Measurements from ENCODE around the gene NAGS.
"Not testable (repeated sequence)": the region's sequence is repeated elsewhere in the genome, so short reads cannot be mapped to it uniquely, and the experiment has no call there.

NAGS gene

DNA sequence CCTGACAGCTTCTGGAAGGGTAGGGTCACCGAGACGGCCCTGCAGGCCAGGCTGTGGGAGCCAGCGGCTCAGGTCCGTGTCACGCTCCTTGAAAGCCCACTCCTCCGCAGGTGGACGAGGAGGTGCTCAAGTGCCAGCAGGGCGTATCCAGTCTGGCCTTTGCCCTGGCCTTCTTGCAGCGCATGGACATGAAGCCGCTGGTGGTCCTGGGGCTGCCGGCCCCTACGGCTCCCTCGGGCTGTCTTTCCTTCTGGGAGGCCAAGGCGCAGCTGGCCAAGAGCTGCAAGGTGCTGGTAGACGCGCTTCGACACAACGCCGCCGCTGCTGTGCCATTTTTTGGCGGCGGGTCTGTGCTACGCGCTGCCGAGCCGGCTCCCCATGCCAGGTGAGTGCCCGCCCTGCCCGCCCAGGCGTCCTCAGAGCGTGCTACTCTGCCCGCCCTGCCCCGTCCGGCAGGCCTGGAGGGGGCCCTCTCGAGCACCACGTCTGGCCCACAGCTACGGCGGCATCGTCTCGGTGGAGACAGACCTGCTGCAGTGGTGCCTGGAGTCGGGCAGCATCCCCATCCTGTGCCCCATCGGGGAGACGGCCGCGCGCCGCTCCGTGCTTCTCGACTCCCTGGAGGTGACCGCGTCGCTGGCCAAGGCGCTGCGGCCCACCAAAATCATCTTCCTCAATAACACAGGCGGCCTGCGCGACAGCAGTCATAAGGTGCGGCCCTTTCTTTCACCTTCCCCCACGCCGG is 1.3 kb downstream of the NAGS start:
- DNase-seq (ENCODE audit: low read depth, low spot score), result no peak
- H3K27ac ChIP-seq, result peak overlapping the region; percentile 86

DNA sequence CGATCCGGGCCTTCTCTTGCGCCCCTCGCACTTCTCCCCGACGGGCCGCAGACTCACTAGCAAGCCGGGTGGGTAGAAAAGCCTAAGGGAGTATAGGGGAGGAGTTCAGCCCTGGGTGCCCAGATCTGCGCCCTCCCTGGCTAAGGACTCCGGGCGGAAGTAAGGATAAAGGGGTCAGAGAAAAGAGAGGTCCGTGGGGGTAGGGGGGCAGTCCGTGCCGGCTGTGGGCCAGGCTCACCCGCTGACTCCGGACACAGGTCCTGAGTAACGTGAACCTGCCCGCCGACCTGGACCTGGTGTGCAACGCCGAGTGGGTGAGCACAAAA is 1.8 kb downstream of the NAGS start:
- DNase-seq (ENCODE audit: low read depth, low spot score), result no peak

DNA sequence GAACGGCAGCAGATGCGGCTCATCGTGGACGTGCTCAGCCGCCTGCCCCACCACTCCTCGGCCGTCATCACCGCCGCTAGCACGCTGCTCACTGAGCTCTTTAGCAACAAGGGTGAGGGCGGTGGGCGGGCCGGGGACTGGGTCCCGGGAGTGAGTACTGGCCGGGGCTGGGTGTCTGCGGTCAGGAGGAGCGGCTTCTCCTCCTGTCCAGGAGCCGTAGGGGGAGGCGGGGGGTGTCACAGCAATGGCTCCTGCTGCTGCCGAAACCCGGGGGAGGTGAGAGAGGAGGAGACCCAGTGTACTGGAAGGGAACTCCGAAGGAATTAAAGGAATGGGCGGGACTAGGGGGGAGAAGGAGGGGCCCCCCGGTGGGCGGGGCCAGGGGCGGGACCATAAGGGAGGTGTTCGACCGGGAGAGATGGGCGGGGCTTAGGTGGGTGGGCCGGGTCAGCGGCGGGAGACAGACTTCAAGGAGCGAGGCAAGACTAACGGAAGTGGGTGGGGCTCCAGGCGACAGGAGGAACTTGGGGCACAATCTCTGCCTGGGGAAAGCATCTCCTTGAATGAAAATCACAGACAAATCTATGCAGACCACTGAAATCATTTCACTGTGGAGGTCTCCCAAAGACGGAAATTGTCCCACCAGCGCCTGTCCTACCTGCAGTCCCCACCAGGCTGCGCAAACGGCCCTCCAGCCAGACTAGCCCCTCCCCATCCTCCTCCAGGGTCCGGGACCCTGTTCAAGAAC is 2.4 kb downstream of the NAGS start:
- H3K27ac ChIP-seq, result peak overlapping the region; percentile 86
- DNase-seq (ENCODE audit: low read depth, low spot score), result peak; percentile 79

More for the DNA sequence above, 1.8 kb downstream of the NAGS start:
- H3K27ac ChIP-seq, result peak overlapping the region; percentile 86

DNA sequence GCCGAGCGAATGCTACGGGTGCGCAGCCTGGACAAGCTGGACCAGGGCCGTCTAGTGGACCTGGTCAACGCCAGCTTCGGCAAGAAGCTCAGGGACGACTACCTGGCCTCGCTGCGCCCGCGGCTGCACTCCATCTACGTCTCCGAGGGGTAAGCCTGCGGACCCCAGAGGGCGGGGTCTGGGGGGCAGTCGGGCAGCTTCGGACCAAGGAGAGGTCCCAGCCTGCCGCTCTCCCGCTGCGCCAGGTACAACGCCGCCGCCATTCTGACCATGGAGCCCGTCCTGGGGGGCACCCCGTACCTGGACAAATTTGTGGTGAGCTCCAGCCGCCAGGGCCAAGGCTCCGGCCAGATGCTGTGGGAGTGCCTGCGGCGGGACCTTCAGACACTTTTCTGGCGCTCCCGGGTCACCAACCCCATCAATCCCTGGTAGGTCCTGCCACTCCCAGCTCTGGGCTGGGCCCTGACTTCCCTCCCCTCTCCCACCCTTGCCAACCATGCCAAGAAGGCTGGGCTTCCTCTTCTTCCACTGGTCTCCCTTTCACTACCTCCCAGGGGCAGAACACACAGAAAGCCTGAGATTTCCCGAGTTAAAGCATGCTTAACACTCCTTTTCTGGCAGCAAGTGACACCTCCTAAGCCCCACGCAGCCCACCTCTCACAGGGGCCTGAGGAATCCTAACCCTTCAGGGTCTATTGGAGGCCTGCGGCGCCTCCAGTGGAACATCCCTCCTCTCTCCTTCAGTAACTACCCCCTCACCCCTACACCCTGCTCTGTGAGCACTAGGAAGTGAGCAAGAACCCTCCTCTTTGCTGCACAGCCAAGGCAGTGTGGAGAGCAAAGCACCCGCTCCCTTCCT is 3.2 kb downstream of the NAGS start:
- no peak for DNase-seq (ENCODE audit: low read depth, low spot score)
- peak overlapping the region; percentile 86 for H3K27ac ChIP-seq

DNA sequence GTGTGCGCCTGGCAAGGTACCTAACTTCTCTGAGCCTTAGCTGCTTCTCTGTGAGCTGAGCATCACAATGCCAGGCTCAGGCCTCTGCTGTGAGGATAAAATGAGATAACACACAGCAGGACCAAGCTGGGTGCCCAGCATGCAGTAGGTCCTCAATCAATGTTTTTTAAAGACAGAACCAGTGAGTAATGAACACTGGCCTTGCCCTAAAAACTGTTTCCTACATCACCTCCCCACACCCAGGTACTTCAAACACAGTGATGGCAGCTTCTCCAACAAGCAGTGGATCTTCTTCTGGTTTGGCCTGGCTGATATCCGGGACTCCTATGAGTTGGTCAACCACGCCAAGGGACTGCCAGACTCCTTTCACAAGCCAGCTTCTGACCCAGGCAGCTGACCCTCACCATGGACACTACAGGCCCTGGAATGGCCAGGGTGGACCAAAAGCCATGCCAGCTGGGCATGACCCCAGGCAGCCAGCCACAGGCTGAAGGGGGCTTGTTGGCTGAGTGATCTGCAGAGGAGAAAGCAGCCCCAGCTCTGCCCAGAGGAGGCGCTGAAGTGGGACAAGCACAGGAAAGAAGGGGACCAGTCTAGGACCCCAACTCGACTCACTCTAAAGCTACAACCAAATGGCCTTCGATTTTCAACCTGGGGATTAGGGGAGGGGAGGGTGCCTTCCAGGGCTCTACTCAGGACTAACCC is 3.9 kb downstream of the NAGS start:
- H3K27ac ChIP-seq, result no peak overlapping the region
- DNase-seq (ENCODE audit: low read depth, low spot score), result no peak

DNA sequence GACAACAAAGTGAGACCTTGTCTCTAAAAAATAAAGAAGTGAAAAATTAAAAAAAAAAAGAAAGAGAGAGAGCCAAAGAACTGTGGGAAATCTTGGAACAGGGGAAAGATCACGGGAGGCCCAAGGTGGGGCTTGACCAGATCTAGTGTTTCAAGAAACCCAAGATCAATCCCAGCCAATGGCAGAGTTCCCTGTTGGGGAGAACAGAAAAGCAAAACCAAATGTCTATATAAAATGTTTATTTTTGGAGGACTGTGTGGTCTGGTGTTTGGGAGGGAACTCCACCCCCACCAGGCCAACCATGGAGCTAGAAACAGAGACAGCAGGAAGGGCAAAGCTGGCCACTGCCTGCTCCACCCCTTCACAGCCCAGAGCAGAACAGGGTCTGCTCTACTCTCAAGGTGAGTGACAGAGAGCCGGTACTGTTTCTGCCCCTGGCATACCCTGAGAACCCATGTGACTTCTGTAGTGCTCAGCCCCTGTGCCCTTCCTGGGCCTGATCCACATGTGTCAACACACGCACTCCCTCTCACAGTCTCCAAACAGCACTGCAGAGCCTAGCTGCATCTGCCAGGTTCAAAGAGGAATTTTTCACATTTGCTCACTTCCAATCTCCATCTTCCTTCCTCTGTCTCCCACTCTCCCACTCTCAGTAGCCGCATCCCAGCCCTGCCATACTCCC is 6.7 kb downstream of the NAGS start:
- H3K27ac ChIP-seq, result no peak overlapping the region
- no peak for DNase-seq (ENCODE audit: low read depth, low spot score)

DNA sequence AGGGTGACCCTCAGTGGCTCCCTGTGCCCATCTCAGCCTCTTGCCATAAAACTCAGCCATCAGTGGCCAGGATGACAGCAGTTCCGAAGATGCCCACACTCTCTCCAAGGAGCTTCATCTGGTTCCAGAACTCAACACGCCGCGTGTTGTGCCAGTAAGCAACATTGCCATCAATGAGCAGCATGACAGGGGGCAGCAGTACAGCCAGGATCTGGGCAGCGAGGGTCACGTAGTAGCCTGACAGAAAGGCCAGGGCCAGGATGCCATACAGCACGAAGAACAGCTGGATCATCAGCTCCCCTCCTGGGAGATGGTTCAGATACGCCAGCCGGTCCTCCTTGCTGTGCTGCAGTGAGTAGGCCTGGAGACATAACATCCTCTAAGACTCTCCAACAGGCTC is 7.5 kb downstream of the NAGS start:
- H3K27ac ChIP-seq, result no peak overlapping the region
- no peak for DNase-seq (ENCODE audit: low read depth, low spot score)

DNA sequence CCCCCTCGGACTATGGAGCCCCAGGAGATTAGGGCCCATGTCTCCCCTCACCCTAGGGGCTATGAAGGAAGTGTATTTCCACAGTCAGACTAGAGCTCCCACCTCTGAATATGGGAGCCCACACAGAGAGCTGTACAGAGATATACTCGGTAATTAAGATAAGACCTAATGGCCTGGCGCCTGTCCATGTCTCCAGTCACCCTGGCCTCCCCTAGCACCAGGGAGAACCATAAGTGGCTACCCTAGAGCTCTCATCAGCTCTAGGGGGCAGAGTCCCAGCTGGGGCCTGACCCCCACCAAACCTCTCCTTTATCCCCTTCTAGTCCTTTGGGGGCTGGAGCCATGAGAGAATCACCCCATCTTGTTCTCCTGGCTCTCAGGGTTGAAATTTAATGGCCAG is 8.0 kb downstream of the NAGS start:
- H3K27ac ChIP-seq, result no peak overlapping the region
- DNase-seq (ENCODE audit: low read depth, low spot score), result no peak

DNA sequence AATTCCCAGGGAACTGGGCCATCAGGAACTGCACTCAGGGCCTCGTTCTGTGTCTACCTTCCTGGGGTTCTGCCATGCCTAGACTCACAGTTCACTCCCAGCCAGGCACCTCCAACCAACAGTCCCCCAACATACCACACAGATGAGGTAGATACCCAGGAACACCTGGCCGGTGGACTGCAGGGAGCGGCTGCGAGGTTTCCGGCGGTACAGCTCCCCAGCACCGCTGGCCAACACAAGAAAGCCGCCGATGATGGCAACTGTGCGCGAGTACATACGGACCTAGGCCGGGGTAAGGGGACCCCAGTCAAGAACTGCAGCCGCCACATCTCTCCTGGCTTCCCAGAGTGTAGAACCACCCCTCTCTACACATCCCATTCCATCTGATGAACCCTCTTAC is 8.5 kb downstream of the NAGS start:
- H3K27ac ChIP-seq, result no peak overlapping the region
- no peak for DNase-seq (ENCODE audit: low read depth, low spot score)

DNA sequence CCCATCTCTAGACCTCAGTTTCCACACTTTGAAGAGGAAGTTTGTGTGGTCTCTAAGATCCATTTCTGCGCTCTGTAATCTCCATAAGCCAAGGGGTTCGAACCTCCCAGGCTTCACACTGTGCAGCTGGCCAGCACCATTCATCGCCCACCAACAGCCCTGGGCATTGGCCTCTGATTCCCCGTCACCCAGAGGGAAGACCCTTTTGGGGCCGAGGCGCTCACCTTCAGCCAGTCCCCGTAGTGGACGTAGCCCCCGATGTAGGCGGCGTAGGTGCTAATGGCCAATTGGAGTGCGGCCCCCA is 9.7 kb downstream of the NAGS start:
- peak overlapping the region; percentile 54 for H3K27ac ChIP-seq
- no peak for DNase-seq (ENCODE audit: low read depth, low spot score)

DNA sequence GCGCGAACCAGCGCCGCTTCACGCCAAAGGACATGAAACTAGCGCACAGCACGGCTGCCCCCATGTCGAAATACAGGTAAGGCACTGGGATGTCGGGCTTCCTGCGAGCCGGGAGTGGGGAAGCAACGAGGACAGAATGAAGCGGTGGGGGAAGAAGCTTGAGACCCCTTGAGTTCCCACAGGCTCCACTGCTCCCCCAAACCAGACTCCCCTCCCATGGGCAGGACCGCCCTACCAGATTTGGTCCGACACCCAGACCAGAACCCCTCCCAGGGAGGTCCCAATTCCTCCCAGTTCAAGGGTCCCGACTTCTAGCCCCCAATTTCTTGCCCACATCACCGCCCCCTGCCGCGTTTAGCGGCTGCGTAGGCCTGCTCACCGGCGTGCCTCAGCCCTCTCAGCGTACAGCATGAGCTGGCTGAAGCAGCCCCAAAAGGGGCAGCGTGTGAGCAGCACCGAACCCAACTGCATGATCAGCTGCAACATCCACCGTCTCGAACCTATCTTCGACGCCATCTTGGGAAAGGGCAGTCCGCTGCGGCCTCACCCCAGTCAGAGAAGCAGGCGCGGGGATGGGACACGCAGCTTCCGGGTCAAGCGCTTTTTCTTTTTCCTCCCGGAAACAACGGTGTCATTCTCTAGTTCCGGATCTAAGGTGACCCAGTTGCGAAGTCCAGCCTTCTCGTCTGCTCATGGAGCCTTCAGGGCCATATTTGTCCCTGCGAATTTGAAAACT is 10.2 kb downstream of the NAGS start, which contains the start of gene TMEM101:
Gene TMEM101, minus strand, starts transcription at position 527 of the 736 bp plus-strand sequence. Its CDS starts 11 bp downstream, at position 516.
- H3K27ac ChIP-seq, result peak within 1 kb of the TSS; percentile 54
- peak; percentile 71 for DNase-seq (ENCODE audit: low read depth, low spot score)

DNA sequence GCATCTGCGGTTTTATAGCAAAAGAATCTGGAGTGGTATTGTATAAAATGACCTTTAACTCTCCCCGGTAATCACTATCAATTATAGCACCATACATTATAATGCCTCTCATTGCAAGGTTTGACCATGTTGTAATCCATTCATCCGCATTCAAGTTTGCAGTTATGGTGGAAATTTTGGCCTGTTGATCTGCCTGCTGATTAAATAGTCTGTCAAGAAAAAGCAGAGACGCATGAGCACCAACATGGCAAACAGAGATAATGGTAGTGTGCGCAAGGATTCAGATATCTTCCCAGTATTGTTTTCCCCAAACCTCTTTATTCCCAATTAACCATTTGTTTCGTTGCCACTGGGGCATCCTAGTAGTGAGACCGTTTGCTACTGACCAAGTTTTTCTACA is 16.8 kb downstream of the NAGS start:
- not testable (repeated sequence) for H3K27ac ChIP-seq; DNase-seq (ENCODE audit: low read depth, low spot score)

DNA sequence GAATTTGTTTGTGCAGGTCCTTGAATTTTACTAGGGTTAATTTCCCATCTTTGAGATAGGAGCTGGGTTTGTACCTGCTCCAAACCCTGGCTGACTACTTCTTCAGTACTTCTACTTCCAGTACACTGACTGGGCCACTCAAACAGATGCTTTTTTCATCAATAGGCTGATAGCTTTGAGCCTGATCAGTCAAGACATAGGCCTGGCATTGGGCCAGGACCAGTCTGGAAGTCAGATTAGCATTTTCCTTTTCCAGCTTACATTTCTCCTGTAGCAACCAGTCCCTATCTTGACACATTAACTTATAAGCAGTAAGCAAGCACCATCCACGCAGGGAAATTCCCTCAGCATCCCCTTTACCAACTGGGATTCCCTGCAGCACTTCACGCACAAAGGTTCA is 17.8 kb downstream of the NAGS start:
- H3K27ac ChIP-seq, result no peak overlapping the region
- no peak for DNase-seq (ENCODE audit: low read depth, low spot score)

DNA sequence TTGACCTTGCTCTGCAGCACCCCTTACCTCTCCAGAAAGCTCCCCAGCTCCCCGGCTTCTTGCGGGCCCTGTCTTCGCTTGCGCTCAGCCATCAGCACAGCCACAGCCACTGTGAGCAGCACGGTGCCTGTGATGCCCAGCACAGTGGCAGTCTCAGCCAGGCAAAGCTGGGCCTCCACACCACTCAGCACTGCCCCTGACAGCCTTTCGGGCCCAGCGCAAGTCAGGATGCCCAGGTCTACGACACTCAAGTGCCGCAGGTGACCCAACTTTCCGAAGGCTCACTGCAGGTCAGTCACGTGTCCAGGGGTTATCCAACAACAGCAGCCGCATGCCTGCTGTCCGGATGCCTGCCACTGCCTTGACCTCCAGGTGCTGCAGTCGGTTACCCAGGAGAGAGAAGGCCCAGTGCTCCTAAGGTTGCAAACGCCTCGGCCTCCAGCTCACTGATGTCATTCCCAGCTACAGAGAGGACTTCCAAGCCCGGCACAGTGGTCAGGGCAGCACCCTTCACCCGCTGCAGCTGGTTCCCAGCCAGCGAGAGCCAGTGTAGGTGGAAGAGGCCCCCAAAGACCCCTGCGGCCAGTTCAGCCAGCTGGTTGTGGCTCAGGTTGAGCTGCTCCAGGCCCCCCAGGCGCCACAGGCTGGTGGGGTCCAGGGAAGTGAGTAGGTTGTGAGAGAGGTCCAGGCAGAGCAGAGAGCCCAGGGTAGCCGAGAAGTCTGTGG is 19.3 kb downstream of the NAGS start:
- DNase-seq (ENCODE audit: low read depth, low spot score), result no peak
- no peak overlapping the region for H3K27ac ChIP-seq

DNA sequence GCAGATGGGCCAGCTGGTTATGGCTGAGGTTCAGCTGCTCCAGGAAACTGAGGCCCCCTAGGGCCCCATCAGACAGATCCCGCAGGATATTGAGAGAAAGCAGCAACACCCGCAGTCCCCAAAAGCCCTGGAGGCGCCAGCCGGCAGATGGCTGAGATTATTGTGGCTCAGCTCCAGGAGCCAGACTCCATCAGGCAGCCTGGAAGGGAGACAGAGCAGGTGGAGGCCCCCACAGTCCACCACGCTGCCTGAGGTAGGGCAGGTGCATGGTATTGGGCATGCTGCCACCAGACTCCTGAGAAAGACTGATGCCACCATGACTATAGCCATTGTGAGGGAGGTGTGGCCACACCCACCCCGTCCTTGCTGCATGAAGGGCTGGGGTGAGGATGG is 19.8 kb downstream of the NAGS start:
- DNase-seq (ENCODE audit: low read depth, low spot score), result no peak
- H3K27ac ChIP-seq, result no peak overlapping the region

DNA sequence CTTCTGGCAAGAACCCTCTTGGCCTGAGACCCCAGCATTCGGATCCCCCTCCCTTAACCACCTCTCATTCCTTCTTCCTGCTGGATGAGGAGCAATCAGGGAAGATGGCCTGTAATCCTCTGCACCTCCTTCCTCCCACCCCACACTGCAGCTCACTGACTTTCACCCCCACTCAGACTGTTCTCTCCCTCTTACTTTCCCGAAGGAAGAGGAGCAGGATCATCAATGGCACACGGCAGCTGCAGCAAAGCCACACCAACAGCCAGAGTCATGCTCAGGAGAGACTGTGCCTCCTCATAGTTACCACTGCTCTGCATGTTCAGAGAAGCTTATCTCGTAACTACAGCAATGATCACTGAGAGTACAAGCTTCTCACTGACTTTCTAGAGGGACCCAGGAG is 20.4 kb downstream of the NAGS start:
- no peak for DNase-seq (ENCODE audit: low read depth, low spot score)

DNA sequence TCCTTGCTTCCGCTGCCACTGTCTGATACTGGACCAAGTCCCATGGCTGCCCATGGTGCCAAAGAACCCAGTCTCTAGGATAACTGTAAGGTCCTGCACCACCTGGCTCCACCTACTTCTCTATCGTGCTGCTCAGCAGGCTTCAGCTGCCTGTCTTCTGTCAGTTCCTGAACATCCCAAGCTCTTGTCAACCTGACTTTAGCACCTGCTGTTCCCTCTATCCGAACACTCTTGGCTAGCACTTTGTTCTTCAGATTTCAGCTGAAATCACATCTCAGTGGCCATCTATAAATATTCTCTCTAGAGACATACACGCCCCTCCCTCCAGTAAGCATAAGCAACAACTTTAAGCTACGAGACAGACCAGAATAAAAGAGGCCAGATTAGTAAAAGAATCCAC is 25.3 kb downstream of the NAGS start:
- DNase-seq (ENCODE audit: low read depth, low spot score), result no peak
- H3K27ac ChIP-seq, result no peak overlapping the region

More for the DNA sequence above, 20.4 kb downstream of the NAGS start:
- H3K27ac ChIP-seq, result no peak overlapping the region

DNA sequence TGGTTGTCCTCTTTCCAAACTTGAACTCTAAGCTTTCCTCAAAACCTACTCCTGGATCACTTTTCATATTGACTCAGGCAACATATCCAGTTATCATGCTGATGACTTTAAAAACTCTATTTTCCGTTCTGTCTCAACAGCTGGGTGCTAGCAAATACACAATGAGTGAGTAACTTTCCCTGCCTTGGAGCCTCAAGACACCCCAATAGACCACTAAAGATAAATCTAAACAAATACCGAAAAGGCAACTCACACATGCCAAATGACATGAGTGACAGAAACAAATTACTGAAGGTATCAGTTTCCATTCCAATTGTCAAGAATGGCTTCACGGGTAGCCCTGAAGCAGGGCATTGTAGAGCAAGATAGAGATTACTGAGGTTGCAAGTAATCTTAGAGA is 26.1 kb downstream of the NAGS start:
- no peak overlapping the region for H3K27ac ChIP-seq

More for the DNA sequence above, 26.1 kb downstream of the NAGS start:
- DNase-seq (ENCODE audit: low read depth, low spot score), result no peak
